ENCODE measurements around the gene FHIT.

The FHIT gene

DNA sequence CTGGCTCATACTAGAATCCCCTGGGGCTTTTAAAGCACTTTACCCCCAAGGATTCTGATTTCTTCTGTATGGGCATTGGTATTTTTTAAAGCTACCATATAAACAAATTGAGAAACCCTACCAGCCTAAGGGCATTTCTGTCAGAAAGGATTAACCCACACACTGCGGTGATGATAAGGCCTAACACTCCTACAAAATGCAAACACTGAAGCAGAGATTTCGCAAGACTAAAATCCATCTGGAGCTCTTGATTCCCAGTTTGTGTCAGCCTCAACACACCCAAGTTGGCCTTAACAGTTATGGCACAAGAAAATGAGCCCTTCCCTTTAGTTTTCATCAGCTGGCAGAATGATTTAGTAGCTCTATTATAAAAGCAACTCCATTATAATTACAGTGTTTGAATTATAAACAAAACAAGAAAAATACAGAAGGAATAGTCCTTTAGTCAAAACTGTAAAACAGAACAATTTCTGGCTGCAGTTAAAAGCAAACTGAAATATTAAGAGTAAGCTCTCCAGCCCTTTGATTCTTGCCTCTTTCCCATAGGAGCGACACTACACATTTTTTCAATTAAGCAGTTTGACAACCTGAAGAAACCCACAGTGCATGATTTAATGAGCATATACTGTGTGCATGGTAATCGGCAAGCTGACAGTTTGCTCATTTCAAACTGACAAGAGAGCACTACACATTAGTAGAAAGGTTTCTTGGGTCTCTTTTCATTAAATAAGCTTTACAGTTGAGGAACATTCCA lies 441.2 kb downstream of the FHIT start:
- H3K27me3 ChIP-seq (ENCODE audit: control insufficient read depth, low read length): no peaks in the 10 kb centered on the region
- no peak overlapping the region for H3K4me3 ChIP-seq (ENCODE audit: low read length)
- no peak overlapping the region for H3K27ac ChIP-seq (ENCODE audit: low read depth, low read length)
- no peaks in the 10 kb centered on the region for H3K9me3 ChIP-seq (ENCODE audit: control insufficient read depth, insufficient read depth, low read length)
- H4K20me1 ChIP-seq (ENCODE audit: control insufficient read depth, insufficient read depth, low read depth, low read length): no peaks in the 10 kb centered on the region
- H3F3A ChIP-seq (ENCODE audit: control insufficient read depth, insufficient read depth): no peaks in the 10 kb centered on the region
- H3K4me1 ChIP-seq (ENCODE audit: control insufficient read depth, low read length): no peaks in the 10 kb centered on the region
- no peaks in the 10 kb centered on the region for H3K9me2 ChIP-seq (replicated peaks; ENCODE audit: control insufficient read depth, low read length)
- H3K4me2 ChIP-seq (ENCODE audit: low read length): no peak overlapping the region
- H3K36me3 ChIP-seq (ENCODE audit: control insufficient read depth, low read length): no peaks in the 10 kb centered on the region
- no peak for TF ChIP-seq EZH2phosphoT487 (IDR thresholded peaks at IDR 0.05; ENCODE audit: borderline replicate concordance, low read length)
- TF ChIP-seq, protein P1, sequence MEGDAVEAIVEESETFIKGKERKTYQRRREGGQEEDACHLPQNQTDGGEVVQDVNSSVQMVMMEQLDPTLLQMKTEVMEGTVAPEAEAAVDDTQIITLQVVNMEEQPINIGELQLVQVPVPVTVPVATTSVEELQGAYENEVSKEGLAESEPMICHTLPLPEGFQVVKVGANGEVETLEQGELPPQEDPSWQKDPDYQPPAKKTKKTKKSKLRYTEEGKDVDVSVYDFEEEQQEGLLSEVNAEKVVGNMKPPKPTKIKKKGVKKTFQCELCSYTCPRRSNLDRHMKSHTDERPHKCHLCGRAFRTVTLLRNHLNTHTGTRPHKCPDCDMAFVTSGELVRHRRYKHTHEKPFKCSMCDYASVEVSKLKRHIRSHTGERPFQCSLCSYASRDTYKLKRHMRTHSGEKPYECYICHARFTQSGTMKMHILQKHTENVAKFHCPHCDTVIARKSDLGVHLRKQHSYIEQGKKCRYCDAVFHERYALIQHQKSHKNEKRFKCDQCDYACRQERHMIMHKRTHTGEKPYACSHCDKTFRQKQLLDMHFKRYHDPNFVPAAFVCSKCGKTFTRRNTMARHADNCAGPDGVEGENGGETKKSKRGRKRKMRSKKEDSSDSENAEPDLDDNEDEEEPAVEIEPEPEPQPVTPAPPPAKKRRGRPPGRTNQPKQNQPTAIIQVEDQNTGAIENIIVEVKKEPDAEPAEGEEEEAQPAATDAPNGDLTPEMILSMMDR (IDR thresholded peaks at IDR 0.05; ENCODE audit: low read depth, low read length, poor library complexity, severe bottlenecking): no peak
- no peaks in the 10 kb centered on the region for H3K79me2 ChIP-seq (ENCODE audit: control insufficient read depth, low read length)

DNA sequence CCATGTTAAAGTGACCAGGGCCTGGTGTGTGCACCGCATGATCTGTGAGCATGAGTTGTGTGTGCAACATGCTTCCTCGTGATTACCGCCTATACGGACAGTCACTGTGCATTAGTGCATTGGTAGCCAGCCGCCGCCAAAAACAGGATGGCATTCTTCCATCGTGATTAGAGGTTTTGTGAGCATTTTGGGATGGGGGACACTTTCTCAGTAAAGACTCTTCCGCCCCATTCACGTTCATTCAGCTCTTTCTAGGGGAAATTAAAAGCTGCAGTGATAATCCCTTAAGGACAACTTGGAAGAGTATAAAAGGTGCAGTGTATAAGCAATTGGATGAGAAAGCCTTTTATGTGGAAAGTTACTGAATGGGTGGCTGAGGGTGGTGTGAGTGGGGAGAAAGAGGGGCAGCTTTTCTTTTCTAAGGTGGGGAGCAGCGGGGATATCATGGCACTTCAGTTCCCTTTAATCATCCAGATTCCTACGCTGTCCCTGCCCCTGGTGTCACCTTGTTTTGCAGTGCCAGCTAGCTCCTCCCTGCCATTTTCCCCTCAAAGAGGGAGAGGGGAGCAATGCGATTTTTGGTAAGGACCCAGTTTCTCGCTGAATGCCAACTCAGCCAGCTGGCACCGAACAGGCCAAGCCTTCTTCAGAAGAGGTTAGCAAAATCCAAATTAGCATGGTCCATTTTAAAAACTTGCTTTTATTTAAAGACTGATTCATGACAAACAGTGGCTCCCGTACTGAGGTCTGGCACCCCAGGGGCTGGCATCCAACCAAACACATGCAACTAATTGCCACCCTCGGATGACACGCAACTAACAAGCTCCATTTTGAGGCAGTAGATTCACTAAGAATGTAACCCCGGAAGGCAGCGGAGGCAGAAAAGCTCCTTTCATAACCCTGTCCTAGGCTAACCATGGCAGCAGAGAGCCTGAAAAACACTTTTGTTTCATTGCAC lies 447.8 kb downstream of the FHIT start:
- Histone ChIP-seq H3K9me3 (ENCODE audit: control insufficient read depth, insufficient read depth, low read length) (no peaks in the 10 kb centered on the region), H3K4me3 (ENCODE audit: low read length) (no peak overlapping the region), H3K27me3 (ENCODE audit: control insufficient read depth, low read length) (no peaks in the 10 kb centered on the region), H3K4me1 (ENCODE audit: control insufficient read depth, low read length) (no peaks in the 10 kb centered on the region), H3K27ac (ENCODE audit: low read depth, low read length) (no peak overlapping the region), H3K79me2 (ENCODE audit: control insufficient read depth, low read length) (no peaks in the 10 kb centered on the region), H3K9me2 (replicated peaks; ENCODE audit: control insufficient read depth, low read length) (no peaks in the 10 kb centered on the region), H3F3A (ENCODE audit: control insufficient read depth, insufficient read depth) (no peaks in the 10 kb centered on the region), H4K20me1 (ENCODE audit: control insufficient read depth, insufficient read depth, low read depth, low read length) (no peaks in the 10 kb centered on the region), H3K4me2 (ENCODE audit: low read length) (no peak overlapping the region), H3K36me3 (ENCODE audit: control insufficient read depth, low read length) (no peaks in the 10 kb centered on the region)
- TF ChIP-seq, protein P1 (IDR thresholded peaks at IDR 0.05; ENCODE audit: low read depth, low read length, poor library complexity, severe bottlenecking): no peak
- no peak for TF ChIP-seq EZH2phosphoT487 (IDR thresholded peaks at IDR 0.05; ENCODE audit: borderline replicate concordance, low read length)

DNA sequence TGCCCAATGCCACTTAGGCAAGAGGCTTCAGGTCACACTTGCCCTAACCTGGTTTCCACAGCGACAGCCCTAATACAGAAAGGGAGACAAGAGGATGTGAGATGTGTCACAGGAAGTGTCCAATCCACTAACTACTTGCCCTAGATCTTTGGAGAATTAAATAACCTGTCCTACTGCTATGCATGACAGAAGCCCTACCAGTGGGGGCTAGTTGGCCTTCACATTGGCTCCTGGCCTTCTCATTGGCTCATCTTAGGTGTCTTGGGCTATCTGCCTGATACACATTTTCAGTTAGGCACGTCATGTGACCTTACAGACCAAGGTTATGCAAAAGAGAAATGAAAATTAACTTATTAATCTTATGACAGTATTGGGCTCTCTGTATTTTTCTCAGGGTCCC lies 449.9 kb downstream of the FHIT start:
- Histone ChIP-seq H3K79me2 (ENCODE audit: control insufficient read depth, low read length) (no peaks in the 10 kb centered on the region), H3K9me2 (replicated peaks; ENCODE audit: control insufficient read depth, low read length) (no peaks in the 10 kb centered on the region), H3K4me1 (ENCODE audit: control insufficient read depth, low read length) (no peaks in the 10 kb centered on the region), H4K20me1 (ENCODE audit: control insufficient read depth, insufficient read depth, low read depth, low read length) (no peaks in the 10 kb centered on the region), H3K27me3 (ENCODE audit: control insufficient read depth, low read length) (no peaks in the 10 kb centered on the region), H3K27ac (ENCODE audit: low read depth, low read length) (no peak overlapping the region), H3K9me3 (ENCODE audit: control insufficient read depth, insufficient read depth, low read length) (no peaks in the 10 kb centered on the region), H3K4me3 (ENCODE audit: low read length) (no peak overlapping the region), H3K4me2 (ENCODE audit: low read length) (no peak overlapping the region), H3K36me3 (ENCODE audit: control insufficient read depth, low read length) (no peaks in the 10 kb centered on the region), H3F3A (ENCODE audit: control insufficient read depth, insufficient read depth) (no peaks in the 10 kb centered on the region)
- TF ChIP-seq EZH2phosphoT487 (IDR thresholded peaks at IDR 0.05; ENCODE audit: borderline replicate concordance, low read length): no peak
- TF ChIP-seq, protein P1 (IDR thresholded peaks at IDR 0.05; ENCODE audit: low read depth, low read length, poor library complexity, severe bottlenecking): no peak
